HG03432 (cell line): ENCODE data around the gene FBXO36.
"Not testable (repeated sequence)": the region's sequence is repeated elsewhere in the genome, so short reads cannot be mapped to it uniquely, and the experiment has no call there.

Experiments used
- ATAC-seq: cut with Tn5 transposase; IDR thresholded peaks from one replicate; pipeline ENCODE4 v1.9.1; 2021; ENCODE audit warnings: mild to moderate bottlenecking, moderate library complexity; ENCODE audit not compliant: unreplicated experiment

Gene FBXO36, protein sequence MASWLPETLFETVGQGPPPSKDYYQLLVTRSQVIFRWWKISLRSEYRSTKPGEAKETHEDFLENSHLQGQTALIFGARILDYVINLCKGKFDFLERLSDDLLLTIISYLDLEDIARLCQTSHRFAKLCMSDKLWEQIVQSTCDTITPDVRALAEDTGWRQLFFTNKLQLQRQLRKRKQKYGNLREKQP

DNA sequence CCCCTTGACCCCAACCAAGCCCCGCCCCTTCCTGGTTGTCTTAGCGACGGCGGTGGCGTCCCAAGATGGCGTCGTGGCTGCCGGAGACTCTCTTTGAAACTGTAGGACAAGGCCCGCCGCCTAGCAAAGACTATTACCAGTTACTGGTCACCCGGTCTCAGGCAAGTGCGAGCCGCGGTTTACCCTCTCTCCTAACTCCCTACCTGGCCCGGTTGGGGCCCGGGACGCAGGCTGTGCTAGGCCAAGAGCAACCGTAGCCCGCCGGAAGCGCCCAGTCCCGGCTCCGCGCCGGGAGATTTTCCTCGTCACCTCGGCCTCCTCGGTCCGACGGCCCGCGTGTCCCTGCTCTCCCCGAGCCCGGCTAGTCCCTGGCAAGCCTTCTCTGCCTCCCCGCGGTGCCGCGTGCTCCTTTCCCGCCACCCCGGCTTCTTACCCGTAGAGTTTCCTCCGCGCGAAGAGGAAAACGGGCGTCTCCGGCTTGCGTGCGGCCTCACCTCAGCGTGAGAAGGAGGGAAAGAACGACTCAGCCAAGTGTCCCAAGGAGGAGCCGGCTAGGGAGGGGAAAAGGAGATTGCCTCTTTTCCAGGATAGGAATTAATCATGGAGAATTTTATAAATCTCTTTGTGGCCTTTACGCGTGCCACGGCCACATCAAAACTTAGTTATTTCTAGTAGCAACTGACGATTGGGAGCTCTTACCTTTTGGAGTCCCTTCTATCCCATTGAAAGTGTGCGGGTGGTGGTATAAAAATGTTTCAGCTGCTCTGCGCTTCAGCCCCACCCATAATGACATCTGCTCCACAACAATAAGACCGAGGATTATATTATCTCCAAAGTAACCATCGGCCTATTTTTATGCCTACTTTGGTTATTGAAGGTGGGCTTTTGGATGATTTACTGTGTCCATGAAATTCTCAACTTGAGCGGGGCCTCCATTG, at the start of gene FBXO36:
FBXO36 (plus strand) TSS at position 55 of the 938 bp plus-strand sequence; CDS start at position 66, 11 bp downstream.
- ATAC-seq = peak; percentile 76

DNA sequence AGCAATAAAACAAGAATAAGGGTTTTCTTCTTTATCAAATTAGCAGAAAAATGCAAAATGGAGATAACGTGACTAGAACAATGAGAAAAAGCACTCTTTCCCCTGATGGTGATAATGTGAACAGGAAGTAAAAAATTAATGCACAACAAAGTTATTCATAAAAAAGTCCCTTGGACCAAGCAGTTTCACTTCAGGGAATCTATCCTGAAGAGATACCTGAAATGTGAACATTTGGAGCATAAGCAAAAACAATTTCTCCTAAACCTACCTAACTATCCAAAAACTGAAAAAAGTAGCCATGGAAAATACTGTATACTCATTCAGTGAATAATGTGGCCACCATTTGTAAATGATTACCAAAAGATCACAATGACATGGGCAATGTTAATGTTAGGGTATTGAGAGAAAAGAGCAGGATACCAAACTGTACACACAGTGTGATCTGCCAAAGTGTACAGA, 49.2 kb upstream of the FBXO36 start:
- peak; percentile 89 for ATAC-seq

- ATAC-seq = no peak
These were observed 47.7 kb upstream of the FBXO36 start for GRCh38 chr2:229874647-229875046.

- ATAC-seq = no peak
These were observed 46.8 kb upstream of the FBXO36 start for GRCh38 chr2:229875549-229875948.

DNA sequence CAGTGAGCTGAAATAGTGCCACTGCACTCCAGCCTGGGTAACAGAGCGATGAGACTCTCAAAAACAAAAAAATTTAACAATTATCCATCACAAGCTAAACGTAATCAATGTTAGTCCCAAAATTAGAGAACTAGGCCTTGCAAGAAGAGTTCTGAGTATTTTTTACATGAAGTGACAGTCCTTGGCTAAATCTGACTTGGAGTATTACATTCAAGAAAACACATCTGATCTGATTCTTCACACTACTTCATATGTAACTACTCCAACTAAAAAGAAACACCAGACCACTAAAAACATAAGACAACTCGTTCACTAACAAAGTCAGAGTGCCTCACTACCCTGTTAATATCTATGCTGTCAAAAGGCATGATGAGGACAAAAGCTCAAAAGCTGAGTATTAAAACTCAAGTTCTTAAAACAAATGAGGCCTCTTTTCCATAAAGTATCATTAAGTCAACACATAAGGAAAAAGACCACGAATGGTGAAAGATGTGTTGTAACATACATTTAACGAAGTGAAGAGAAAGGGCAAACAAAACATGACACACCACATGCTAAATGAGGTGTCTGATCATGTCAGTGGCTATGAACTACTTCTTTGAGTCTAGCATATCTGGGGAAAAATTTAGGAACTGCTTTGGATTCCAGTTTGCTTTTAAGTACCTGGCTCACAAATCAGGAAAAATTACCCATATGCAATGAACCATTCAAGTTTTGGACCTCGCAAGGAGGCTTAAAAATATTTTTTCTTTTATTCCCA, 42.9 kb upstream of the FBXO36 start:
- ATAC-seq = no peak

DNA sequence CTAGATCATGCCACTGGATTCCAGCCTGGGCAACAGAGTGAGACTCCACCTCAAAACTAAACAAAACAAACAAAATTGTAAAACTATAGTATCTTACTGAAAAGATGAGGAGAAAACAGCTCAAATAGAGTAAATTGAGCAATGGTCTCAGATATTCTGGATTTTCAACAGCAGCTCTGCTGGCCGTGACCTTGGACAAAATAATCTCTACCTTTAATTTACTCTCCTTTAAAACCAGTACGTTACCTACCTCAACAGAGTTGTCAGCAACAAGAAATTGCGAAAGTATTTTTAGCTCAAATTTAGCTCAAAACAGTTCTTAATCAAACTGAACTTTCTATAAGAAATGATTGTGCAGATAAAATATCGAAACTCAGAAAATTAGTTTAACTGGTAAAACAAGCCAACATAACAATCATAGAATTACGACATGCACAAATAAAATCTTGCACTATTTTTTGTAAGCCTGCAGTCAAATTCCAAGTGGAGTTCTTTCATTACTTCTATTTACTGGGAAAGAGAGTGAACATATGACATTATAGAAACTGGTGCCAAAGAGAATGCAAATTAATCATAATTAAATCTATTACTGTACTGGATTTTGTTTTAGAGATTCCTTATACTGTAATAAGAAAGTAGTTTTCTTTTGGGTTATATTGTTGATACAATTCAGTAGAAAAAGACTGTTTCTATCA, 41.3 kb upstream of the FBXO36 start:
- no peak for ATAC-seq

- no peak for ATAC-seq
These were observed 39.7 kb upstream of the FBXO36 start for GRCh38 chr2:229882583-229882982.

DNA sequence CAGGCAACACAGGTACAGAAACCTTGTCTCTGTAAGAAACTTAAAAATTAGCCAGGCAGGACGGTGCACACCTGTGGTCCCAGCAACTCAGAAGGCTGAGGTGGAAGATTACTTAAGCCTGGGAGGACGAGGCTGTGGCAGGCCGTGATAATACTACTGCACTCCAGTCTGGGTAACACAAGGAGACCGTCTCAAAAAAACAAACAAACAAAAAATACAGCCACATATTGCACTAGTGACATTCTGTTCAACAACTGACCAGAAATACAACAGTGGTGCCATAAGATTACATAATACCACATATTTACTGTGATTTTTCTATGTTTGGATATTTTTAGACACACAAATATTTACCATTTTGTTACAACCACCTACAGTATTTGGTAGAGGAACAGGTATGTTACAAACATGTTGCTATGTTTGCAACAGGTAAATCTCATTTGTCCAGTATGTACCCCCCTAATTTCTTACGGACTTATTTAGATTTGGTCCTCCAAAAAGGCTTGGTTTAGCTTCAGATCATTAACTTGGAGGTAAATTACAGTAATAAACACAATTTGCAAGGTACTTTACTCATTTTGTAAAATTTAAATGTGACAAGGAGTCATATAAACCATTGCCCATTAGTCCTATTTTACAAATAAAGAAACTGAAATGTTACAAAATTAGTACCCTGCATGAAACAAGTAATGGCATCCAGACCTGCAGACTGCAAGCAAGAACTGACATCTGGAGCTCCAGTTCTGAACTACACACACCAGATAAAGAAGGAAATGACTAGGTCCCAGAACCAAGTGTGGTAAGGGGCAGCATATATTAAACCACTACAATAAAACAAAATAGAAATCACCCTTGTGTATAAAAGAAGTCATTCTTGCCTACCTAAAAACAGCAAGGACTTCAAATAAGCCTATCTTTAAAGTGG, 37.3 kb upstream of the FBXO36 start:
- peak; percentile 91 for ATAC-seq

DNA sequence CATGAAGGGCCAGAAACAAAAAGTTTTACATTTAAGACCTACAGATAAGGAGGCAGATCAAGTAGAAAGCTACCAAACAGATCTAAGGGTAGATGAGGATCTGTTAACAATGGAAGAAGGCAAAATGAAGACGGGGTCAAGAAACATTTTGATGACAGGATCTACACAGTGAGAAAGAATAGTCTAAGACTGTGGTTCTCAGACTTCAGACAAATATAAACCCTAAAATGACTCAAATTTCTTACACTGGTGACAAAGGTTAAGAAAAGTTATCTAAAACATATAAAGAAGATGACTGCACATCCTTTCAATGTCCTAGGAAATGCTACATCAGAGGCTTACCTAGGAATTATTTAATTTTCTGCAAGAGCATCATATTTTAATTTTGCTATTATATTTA, 34.9 kb upstream of the FBXO36 start:
- ATAC-seq = no peak

- ATAC-seq = no peak
These were observed 34.3 kb upstream of the FBXO36 start for GRCh38 chr2:229888031-229888430.

DNA sequence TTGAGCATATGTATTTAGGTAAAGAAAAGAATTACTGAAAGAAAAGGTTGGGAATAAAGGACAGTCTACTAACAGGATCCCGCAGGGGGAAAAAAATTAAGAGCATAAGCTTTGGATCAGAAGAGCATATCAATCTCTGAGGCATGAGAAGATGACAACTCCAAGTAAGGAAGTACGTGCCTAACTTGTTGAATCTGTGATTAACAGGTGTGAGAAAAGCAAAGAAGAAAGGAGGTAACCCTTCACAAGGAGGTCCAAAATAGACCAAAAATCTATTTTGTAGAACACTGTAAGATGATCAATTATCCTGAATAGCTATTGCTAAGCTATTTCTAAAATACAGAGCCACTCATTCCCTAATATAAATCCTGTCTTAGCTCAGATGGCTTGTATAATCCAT, 33.3 kb upstream of the FBXO36 start:
- no peak for ATAC-seq

DNA sequence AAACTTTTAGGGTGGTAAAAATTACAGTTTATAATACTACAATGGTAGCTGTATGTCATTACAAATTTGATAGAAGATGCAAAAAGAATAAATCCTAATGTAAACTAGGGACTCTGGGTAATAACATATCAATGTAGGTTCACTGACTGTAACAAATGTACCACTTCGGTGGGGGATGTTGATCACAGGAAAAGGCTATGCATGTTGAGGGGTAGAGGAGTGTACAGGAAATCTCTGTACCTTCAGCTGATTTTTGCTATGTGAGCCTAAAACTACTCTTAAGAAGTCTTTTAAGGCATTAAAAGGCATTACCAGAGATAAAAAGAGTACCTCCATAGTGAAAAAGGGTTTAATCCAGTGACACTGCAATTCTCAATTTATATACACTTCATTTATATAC, 25.4 kb upstream of the FBXO36 start:
- ATAC-seq = no peak

DNA sequence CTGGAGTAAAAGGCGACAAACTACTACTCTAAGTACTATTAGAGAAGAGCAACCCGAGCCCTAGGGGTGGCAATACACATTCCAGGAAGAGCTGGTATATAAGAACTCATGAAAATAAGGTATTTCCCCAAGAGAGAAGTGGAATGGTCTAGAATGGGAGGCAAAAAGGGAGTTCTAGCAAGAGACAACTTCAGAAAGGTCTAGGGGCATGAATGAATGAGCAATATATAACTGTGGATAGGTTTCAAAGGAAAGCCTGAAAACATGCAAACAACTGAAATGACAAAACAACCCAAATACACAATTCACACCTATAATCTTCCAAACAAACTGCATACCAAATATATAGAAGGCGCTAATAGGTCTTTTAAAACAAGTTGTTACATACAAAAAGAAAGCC, 22.7 kb upstream of the FBXO36 start:
- ATAC-seq = no peak

- ATAC-seq = no peak
These were observed 22.3 kb upstream of the FBXO36 start for GRCh38 chr2:229900012-229900411.

DNA sequence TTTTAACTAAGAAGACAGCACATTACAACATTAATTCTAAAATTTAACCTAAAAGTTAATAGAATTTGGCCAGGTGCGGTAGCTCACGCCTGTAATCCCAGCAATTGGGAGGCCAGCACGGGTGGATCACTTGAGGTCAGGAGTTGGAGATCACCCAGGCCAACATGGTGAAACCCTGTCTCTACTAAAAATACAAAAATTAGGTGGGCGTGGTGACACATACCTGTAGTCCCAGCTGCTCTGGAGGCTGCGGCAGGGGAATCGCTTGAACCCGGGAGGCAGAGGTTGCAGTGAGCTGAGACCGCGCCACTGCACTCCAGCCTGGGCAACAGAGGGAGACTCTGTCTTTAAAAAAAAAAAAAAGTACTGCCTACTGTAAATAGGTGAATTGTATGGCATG, 21.8 kb upstream of the FBXO36 start:
- not testable (repeated sequence) for ATAC-seq

GRCh38 chr2:229901819-229902218, 20.5 kb upstream of the FBXO36 start:
- ATAC-seq = no peak

GRCh38 chr2:229903037-229903436, 19.3 kb upstream of the FBXO36 start:
- no peak for ATAC-seq

- no peak for ATAC-seq
These were observed 16.7 kb upstream of the FBXO36 start for GRCh38 chr2:229905601-229906000.

DNA sequence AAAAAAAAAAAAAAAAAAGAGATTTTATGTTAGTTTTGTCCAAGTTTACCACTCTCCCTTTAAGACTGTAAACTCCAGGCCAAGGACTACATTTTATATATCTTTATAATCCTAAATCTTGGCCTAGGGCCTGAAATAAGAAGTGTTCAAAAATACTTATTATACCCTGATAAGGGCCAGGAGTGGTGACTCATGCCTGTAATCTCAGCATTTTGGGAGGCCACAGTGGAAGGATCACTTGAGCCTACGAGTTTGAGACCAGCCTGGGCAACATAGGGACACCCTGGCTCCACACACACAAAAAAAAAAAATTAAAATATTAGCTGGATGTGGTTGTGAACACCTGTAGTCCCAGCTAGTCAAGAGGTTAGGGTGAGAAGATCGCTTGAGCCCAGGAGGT, 13.2 kb upstream of the FBXO36 start:
- ATAC-seq = no peak
